HL-60/S4 treated with phorbol 12-myristate 13-acetate at 8.2 ng/mL for 4 days and 3 days (cell line): ENCODE measurements around the gene ARNT2.

Source experiments
- in situ Hi-C: fragments of 300-500 bp; cut with MboI; formaldehyde crosslinking; loops from 2 replicates; pipeline ENCODE4 v1.15.0; 2022; ENCODE audit warnings: low sequenced_read_pairs

The ARNT2 gene

GRCh38 chr15:80441041-80441440 is 36.9 kb downstream of the ARNT2 start:
- in situ Hi-C loops, result no loop called here

- in situ Hi-C loops, result no loop called here
Measured at GRCh38 chr15:80441714-80442113, 37.5 kb downstream of the ARNT2 start.

- in situ Hi-C loops, result no loop called here
Measured at GRCh38 chr15:80442728-80443403, 38.7 kb downstream of the ARNT2 start.

- in situ Hi-C loops, result no loop called here
Measured at GRCh38 chr15:80444680-80445251, 40.6 kb downstream of the ARNT2 start.

GRCh38 chr15:80445300-80446041 is 41.3 kb downstream of the ARNT2 start:
- in situ Hi-C loops, result no loop called here

- in situ Hi-C loops, result no loop called here
Measured at GRCh38 chr15:80447077-80447476, 42.9 kb downstream of the ARNT2 start.

- in situ Hi-C loops, result loop anchor here (10.0 kb wide), 1 partner anchor 525 kb away; no protein-coding TSS in a partner anchor
Measured at GRCh38 chr15:80449825-80450224, 45.6 kb downstream of the ARNT2 start.

- in situ Hi-C loops, result loop anchor here (10.0 kb wide), 1 partner anchor 524 kb away; no protein-coding TSS in a partner anchor
Measured at GRCh38 chr15:80450811-80451321, 46.7 kb downstream of the ARNT2 start.

- in situ Hi-C loops, result loop anchor here (10.0 kb wide), 1 partner anchor 523 kb away; no protein-coding TSS in a partner anchor
Measured at GRCh38 chr15:80452166-80452565, 48.0 kb downstream of the ARNT2 start.

- in situ Hi-C loops, result loop anchor here (10.0 kb wide), 1 partner anchor 520 kb away; no protein-coding TSS in a partner anchor
Measured at GRCh38 chr15:80455051-80455648, 51.0 kb downstream of the ARNT2 start.

GRCh38 chr15:80455668-80456442 is 51.7 kb downstream of the ARNT2 start:
- in situ Hi-C loops, result loop anchor here (10.0 kb wide), 1 partner anchor 519 kb away; no protein-coding TSS in a partner anchor

GRCh38 chr15:80456517-80457492 is 52.6 kb downstream of the ARNT2 start:
- in situ Hi-C loops, result loop anchor here (10.0 kb wide), 1 partner anchor 518 kb away; no protein-coding TSS in a partner anchor

GRCh38 chr15:80457896-80458295 is 53.7 kb downstream of the ARNT2 start:
- in situ Hi-C loops, result loop anchor here (10.0 kb wide), 1 partner anchor 517 kb away; no protein-coding TSS in a partner anchor

GRCh38 chr15:80458580-80458979 is 54.4 kb downstream of the ARNT2 start:
- in situ Hi-C loops, result loop anchor here (10.0 kb wide), 1 partner anchor 516 kb away; no protein-coding TSS in a partner anchor

GRCh38 chr15:80459380-80459779 is 55.2 kb downstream of the ARNT2 start:
- in situ Hi-C loops, result loop anchor here (10.0 kb wide), 1 partner anchor 515 kb away; no protein-coding TSS in a partner anchor

- in situ Hi-C loops, result loop anchor here (10.0 kb wide), 1 partner anchor 515 kb away; no protein-coding TSS in a partner anchor
Measured at GRCh38 chr15:80459818-80460217, 55.6 kb downstream of the ARNT2 start.

GRCh38 chr15:80461356-80462095 is 57.3 kb downstream of the ARNT2 start:
- in situ Hi-C loops, result no loop called here

- in situ Hi-C loops, result no loop called here
Measured at GRCh38 chr15:80462111-80462510, 57.9 kb downstream of the ARNT2 start.
